Immature natural killer cell (primary cell): Measurements from ENCODE around the gene RPN2. TPM values are rescaled to one million over a fixed set of nuclear protein-coding genes. Genes with fewer than 3 reads are reported as not detected.

Experiments used
- DNase-seq, 3 donors: peaks; one replicate each; pipeline ENCODE4 v3.0.0; 2022; ENCODE audit warnings: mixed read lengths in 1 of 3
- H3K27ac Mint-ChIP-seq, 6 donors: one replicate each; pipeline ENCODE4 v1.8.0; 2020; ENCODE audit warnings: mixed read lengths in 6 of 6, mild to moderate bottlenecking in 5 of 6, inconsistent platforms in 4 of 6, moderate library complexity in 3 of 6
- H3K27me3 Mint-ChIP-seq, 3 donors: one replicate each; pipeline ENCODE4 v1.8.0; 2020 to 2021; ENCODE audit warnings: low read depth in 3 of 3, mild to moderate bottlenecking in 3 of 3, mixed read lengths in 3 of 3, moderate library complexity in 3 of 3, inconsistent platforms in 1 of 3
- H3K36me3 Mint-ChIP-seq, 3 donors: one replicate each; pipeline ENCODE4 v1.8.0; 2020; ENCODE audit warnings: mixed read lengths in 3 of 3, inconsistent platforms in 2 of 3, mild to moderate bottlenecking in 2 of 3
- H3K4me1 Mint-ChIP-seq, 2 donors: one replicate each; pipeline ENCODE4 v1.8.0; 2020; ENCODE audit warnings: inconsistent platforms in 2 of 2, mild to moderate bottlenecking in 2 of 2, mixed read lengths in 2 of 2, moderate library complexity in 1 of 2
- H3K4me3 Mint-ChIP-seq, 5 donors: one replicate each; pipeline ENCODE4 v1.8.0; 2020; ENCODE audit warnings: mild to moderate bottlenecking in 5 of 5, mixed read lengths in 5 of 5, inconsistent platforms in 3 of 5, moderate library complexity in 3 of 5
- H3K9me3 Mint-ChIP-seq, 6 donors: one replicate each; pipeline ENCODE4 v1.8.0; 2020; ENCODE audit warnings: mild to moderate bottlenecking in 6 of 6, mixed read lengths in 6 of 6, inconsistent platforms in 4 of 6, moderate library complexity in 3 of 6
- polyA plus RNA-seq, 3 donors: library from polyadenylated mRNA; unstranded; fragments of 300-500 nt; fragmentation: Illumina TruSeq; gene quantifications; one replicate each; pipeline ENCODE4 v1.2.3, GENCODE V29; 2021

The RPN2 gene
- polyA plus RNA-seq, 3 donors from 2014 or later = 238 to 353 (median 312) TPM

DNA sequence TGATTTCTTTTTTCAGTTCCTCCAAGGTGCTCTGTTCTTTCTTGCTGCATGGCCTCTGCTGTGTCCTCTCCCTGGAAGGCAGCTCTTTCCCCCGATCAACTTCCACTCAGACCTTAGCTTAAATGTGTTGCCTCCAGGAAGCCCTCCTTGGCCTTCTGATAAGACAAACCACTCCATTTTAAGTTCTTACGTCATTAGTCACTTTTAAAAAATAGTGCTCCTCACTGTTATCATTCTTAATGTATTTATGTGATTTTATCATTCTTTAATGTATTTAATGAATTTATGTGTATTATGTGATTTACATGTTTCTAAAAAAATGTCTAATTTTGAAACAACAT lies 98.1 kb downstream of the RPN2 start:
- Mint-ChIP-seq H3K4me3 (no peak overlapping the region), H3K9me3 (no peaks in the 10 kb centered on the region), H3K27ac (peak overlapping the region in 1 of 6 donors; percentile 52), H3K4me1 (peaks cover 5 to 11% of the 10 kb centered on the region in 2 donors), H3K36me3 (no peaks in the 10 kb centered on the region), H3K27me3 (peaks cover 4 to 7% (median 7%) of the 10 kb centered on the region in 3 donors)
- no peak for DNase-seq

DNA sequence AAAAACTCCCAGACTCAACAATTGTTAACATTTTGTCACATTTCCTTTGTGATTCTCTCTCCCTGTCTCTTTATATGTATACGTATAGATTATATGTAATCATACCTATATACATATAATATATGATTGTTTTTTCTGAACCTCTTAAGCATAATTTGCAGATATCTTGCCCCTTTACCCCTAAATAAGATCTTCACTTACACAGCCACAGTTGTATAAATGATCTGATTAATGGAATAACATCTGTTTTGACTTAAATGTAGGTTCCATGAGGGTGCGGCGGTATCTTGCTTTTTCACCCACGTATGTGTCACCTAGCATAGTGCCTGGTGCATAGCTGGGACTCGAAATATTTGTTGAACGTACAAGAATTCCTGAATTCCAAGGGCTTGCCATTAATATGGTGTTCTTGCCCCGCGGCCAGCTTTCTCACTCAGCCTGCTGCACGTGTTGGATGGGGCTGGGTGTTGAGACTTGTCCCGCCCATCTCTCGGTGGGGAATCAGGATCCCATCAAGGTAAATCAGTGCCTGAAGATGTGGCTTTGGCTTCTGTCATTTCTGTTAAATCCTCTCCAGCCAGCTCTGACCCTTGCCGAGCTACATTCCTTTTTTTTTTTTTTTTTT lies 99.9 kb downstream of the RPN2 start:
- no peak for DNase-seq
- Mint-ChIP-seq H3K4me3 (no peak overlapping the region), H3K27me3 (peaks cover 7 to 10% (median 7%) of the 10 kb centered on the region in 3 donors), H3K9me3 (no peaks in the 10 kb centered on the region), H3K4me1 (peaks cover 5 to 11% of the 10 kb centered on the region in 2 donors), H3K36me3 (no peaks in the 10 kb centered on the region), H3K27ac (no peak overlapping the region)

GRCh38 chr20:37279820-37280219 lies 100.7 kb downstream of the RPN2 start:
- DNase-seq = no peak
- no peak overlapping the region for H3K4me3 Mint-ChIP-seq
- no peaks in the 10 kb centered on the region for H3K36me3 Mint-ChIP-seq
- H3K4me1 Mint-ChIP-seq = peaks cover 5 to 11% of the 10 kb centered on the region in 2 donors
- H3K9me3 Mint-ChIP-seq = no peaks in the 10 kb centered on the region
- H3K27ac Mint-ChIP-seq = no peak overlapping the region
- peaks cover 7 to 10% (median 7%) of the 10 kb centered on the region in 3 donors for H3K27me3 Mint-ChIP-seq

DNA sequence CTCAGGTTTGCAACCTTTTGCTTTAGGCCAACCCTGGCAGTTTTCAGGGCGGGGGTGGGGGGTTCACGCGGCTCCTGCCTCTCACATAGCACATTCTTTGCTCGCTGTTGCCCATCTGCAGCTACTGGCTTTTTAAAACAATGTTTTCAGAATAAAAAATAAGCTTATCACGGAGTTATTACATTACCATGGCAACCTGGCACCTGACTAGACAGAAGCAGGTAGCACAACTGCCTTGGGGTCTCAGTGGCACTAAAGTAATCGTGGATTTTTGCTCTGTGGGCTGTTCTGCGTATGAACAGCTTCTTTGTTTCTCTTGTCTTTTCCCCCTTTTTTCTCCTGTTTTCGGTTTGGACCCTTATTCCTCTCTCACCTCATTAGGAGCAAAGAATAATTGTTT lies 101.3 kb downstream of the RPN2 start:
- Mint-ChIP-seq H3K27me3 (peaks cover 6 to 10% (median 7%) of the 10 kb centered on the region in 3 donors), H3K36me3 (no peaks in the 10 kb centered on the region), H3K27ac (no peak overlapping the region)

GRCh38 chr20:37282556-37282955 lies 103.4 kb downstream of the RPN2 start:
- peaks cover 0 to 10% (median 5%) of the 10 kb centered on the region in 3 donors for H3K27me3 Mint-ChIP-seq
- H3K27ac Mint-ChIP-seq = no peak overlapping the region
- DNase-seq = no peak
- no peak overlapping the region for H3K4me3 Mint-ChIP-seq
- no peaks in the 10 kb centered on the region for H3K9me3 Mint-ChIP-seq
- no peaks in the 10 kb centered on the region for H3K36me3 Mint-ChIP-seq
- H3K4me1 Mint-ChIP-seq = no peaks in the 10 kb centered on the region

More for the DNA sequence above, 101.3 kb downstream of the RPN2 start:
- DNase-seq = no peak
- H3K4me1 Mint-ChIP-seq = peaks cover 5 to 11% of the 10 kb centered on the region in 2 donors
- H3K4me3 Mint-ChIP-seq = no peak overlapping the region
- H3K9me3 Mint-ChIP-seq = no peaks in the 10 kb centered on the region

DNA sequence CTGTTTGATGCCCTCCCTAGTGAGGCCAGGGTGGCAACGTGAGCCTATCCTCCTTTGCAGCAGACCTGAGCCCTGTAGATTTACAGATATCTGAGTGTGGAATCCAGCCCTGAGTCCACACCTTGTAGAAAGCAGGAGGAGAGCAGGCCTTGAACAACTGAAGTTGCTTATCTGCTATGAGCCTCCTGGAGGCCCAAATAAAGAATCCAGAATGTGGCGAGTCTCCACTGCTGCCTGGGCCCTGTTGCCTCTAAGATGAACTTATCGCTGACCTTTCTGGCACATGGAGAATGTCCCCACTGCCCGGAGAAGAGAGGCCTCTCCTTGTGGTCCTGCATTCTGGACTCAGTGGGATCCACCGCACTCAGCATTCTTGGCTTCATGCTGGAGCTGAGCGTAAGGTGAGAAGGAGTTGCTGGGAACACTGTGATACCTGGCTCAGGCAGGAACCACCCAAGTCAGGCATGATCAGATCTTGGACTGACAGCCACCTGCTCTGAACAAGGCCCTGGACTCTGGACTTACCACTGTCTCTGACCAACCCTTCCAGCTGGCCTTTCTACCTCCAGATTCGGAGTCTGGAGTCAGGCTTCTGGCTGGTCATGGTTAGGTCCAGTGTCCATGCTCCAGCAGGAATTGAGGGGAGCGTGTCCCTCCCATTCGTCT lies 104.5 kb downstream of the RPN2 start:
- H3K4me1 Mint-ChIP-seq = peaks cover 1 to 2% of the 10 kb centered on the region in 2 donors
- no peak for DNase-seq
- H3K9me3 Mint-ChIP-seq = no peaks in the 10 kb centered on the region
- no peak overlapping the region for H3K27ac Mint-ChIP-seq
- H3K4me3 Mint-ChIP-seq = no peak overlapping the region
- no peaks in the 10 kb centered on the region for H3K36me3 Mint-ChIP-seq
- H3K27me3 Mint-ChIP-seq = peaks cover 0 to 11% (median 5%) of the 10 kb centered on the region in 3 donors

GRCh38 chr20:37284691-37285161 lies 105.6 kb downstream of the RPN2 start:
- H3K27ac Mint-ChIP-seq = no peak overlapping the region
- DNase-seq = no peak
- peaks cover 7 to 9% of the 10 kb centered on the region in 2 donors for H3K4me1 Mint-ChIP-seq
- H3K9me3 Mint-ChIP-seq = no peaks in the 10 kb centered on the region
- H3K4me3 Mint-ChIP-seq = no peak overlapping the region
- H3K27me3 Mint-ChIP-seq = peaks cover 2 to 13% (median 11%) of the 10 kb centered on the region in 3 donors
- H3K36me3 Mint-ChIP-seq = no peaks in the 10 kb centered on the region

DNA sequence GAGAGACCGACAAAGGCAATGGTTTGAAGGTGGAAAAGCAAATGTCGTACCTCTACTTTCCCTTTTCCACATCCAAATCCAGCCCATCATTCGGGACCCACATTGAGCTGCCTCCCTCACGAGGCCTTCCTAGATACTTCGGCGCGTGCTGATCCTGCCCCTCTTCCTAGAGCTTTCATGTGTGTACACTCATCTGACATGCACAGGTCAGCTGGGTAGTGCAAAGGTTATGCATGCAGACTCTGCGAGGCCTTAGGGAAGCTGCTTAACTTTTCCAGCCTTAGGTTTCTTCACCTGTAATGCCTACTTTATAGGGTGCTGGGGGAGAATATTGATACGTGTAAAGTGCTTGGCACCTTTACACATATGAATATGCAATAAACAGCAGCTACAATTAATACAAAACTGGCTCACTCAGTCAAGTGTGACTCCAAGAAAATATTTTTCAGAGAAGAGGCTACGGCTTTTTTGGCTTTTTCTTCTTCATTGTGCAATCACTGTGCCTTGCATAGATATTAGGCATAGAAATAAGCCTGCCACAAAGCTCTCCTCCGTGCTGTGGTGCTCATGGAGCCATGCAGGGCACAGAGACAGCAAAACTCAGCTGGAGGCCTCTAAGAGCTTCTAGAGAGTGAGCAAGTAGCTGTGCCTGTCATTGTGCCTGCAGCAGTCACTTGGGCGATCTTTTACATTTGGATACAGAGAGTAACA lies 106.7 kb downstream of the RPN2 start:
- Mint-ChIP-seq H3K27me3 (peaks cover 2 to 13% (median 11%) of the 10 kb centered on the region in 3 donors), H3K4me3 (no peak overlapping the region), H3K27ac (no peak overlapping the region), H3K36me3 (no peaks in the 10 kb centered on the region), H3K9me3 (no peaks in the 10 kb centered on the region), H3K4me1 (peaks cover 11 to 18% of the 10 kb centered on the region in 2 donors)
- DNase-seq = no peak

GRCh38 chr20:37288091-37288490 lies 109.0 kb downstream of the RPN2 start:
- DNase-seq = no peak
- Mint-ChIP-seq H3K36me3 (peaks cover 4 to 10% (median 5%) of the 10 kb centered on the region in 3 donors), H3K4me3 (peak overlapping the region in 4 of 5 donors; percentile 82 to 95 (median 85)), H3K27ac (peak overlapping the region in 5 of 6 donors; percentile 51 to 91 (median 89)), H3K4me1 (peaks cover 22 to 38% of the 10 kb centered on the region in 2 donors), H3K27me3 (peaks cover 2 to 11% (median 8%) of the 10 kb centered on the region in 3 donors), H3K9me3 (no peaks in the 10 kb centered on the region)

DNA sequence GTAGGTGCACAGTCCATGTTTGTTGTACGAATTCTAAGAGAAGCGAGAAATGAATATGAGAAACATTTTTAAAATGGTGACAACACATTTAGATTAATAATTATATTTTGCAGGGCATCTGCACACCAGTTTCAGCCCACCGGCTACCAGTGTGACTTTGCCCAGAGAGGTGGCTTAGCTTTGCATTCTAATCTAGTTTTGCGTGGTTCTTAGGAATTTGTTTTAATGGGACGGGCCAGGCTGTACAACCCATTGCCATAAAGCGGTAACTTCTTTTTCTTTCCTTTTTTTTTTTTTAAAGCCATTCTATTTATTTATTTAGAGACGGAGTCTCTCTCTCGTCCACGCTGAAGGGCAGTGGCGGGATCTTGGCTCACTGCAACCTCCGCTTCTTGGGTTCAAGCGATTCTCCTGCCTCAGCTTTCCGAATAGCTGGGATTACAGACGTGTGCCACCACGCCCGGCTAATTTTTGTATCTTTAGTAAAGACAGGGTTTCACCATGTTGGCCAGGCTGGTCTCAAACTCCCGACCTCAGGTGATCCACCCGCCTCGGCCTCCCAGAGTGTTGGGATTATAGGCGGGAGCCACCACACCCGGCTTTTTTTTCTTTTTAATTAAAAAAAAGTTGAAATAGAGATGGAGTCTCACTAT lies 111.2 kb downstream of the RPN2 start:
- Mint-ChIP-seq H3K4me1 (peaks cover 36 to 59% of the 10 kb centered on the region in 2 donors), H3K9me3 (no peaks in the 10 kb centered on the region), H3K27me3 (peaks cover 2 to 9% (median 6%) of the 10 kb centered on the region in 3 donors), H3K4me3 (peak overlapping the region; percentile 91 to 96 (median 94)), H3K36me3 (peaks cover 10 to 18% (median 14%) of the 10 kb centered on the region in 3 donors), H3K27ac (peak overlapping the region; percentile 91 to 98 (median 96))
- no peak for DNase-seq

Other genes starting within 250 kb of the RPN2 start
- gene SAMHD1, start 227.6 kb upstream of the RPN2 start, polyA plus RNA-seq = 100 to 1,000 TPM; 202 to 354 (median 297) TPM
- 10 to 100 TPM in 1 of 3 donors, 1 to 10 TPM in 2; 2.9 to 11.1 (median 6.0) TPM for gene RBL1, start 83.3 kb upstream of the RPN2 start, polyA plus RNA-seq
- gene MROH8, start 218 bp downstream of the RPN2 start, polyA plus RNA-seq = 1 to 10 TPM; 2.1 to 3.4 (median 2.6) TPM
- gene GHRH, start 82.5 kb downstream of the RPN2 start, polyA plus RNA-seq = not detected
- gene MANBAL, start 110.3 kb downstream of the RPN2 start, polyA plus RNA-seq = 10 to 100 TPM in 2 of 3 donors, 1 to 10 TPM in 1; 9.6 to 26.0 (median 23.0) TPM
- gene SRC, start 166.8 kb downstream of the RPN2 start, polyA plus RNA-seq = 1 to 10 TPM in 1 of 3 donors, under 1 TPM in 1, not detected in 1; 0.82 to 4.1 TPM